IPS-18a (cell line): ENCODE data around the gene OOSP3.
"Not testable (repeated sequence)": the region's sequence is repeated elsewhere in the genome, so short reads cannot be mapped to it uniquely, and the experiment has no call there.

Experiments used
- H3K27ac ChIP-seq: one replicate; pipeline ENCODE4 v1.5.1; 2013; ENCODE audit warnings: low read length
- H3K27me3 ChIP-seq: one replicate; pipeline ENCODE4 v1.6.1; 2013; ENCODE audit warnings: mild to moderate bottlenecking, low read length; ENCODE audit not compliant: control insufficient read depth, insufficient read depth
- H3K36me3 ChIP-seq: one replicate; pipeline ENCODE4 v1.6.1; 2013; ENCODE audit warnings: low read depth, low read length; ENCODE audit not compliant: control insufficient read depth
- H3K4me1 ChIP-seq: one replicate; pipeline ENCODE4 v1.6.1; 2013; ENCODE audit warnings: low read depth, low read length; ENCODE audit not compliant: control insufficient read depth
- H3K4me3 ChIP-seq: one replicate; pipeline ENCODE4 v1.5.1; 2013; ENCODE audit warnings: low read length
- H3K9ac ChIP-seq: one replicate; pipeline ENCODE4 v1.6.1; 2013; ENCODE audit warnings: mild to moderate bottlenecking, low read length, moderate library complexity
- H3K9me3 ChIP-seq: one replicate; pipeline ENCODE4 v1.6.1; 2013; ENCODE audit warnings: low read depth, low read length; ENCODE audit not compliant: control insufficient read depth

Gene OOSP3, protein sequence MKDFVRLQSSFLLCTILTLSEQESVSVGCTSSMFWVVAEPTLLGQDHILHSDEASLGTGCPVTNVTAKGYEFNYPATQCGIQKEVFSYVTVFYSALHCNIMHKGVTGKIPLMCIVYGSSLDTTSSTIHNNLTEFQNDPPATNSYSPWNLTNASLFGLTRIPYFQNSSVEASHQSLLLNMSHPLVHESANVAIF

GRCh38 chr11:59878575-59878974 is at the start of gene OOSP3:
OOSP3 (plus strand) TSS chr11:59878782; CDS start chr11:59878809, 27 bp downstream.
- Histone ChIP-seq H3K36me3 (no peaks in the 10 kb centered on the region), H3K27me3 (no peaks in the 10 kb centered on the region), H3K27ac (no peak within 1 kb of the TSS), H3K4me1 (no peaks in the 10 kb centered on the region), H3K4me3 (no peak within 1 kb of the TSS), H3K9me3 (no peaks in the 10 kb centered on the region), H3K9ac (no peak within 1 kb of the TSS)

- Histone ChIP-seq H3K27ac (no peak overlapping the region), H3K27me3 (no peaks in the 10 kb centered on the region), H3K4me3 (no peak overlapping the region), H3K9me3 (no peaks in the 10 kb centered on the region), H3K4me1 (no peaks in the 10 kb centered on the region), H3K9ac (no peak overlapping the region), H3K36me3 (no peaks in the 10 kb centered on the region)
Observed at GRCh38 chr11:59829358-59829757, 49.2 kb upstream of the OOSP3 start.

- no peaks in the 10 kb centered on the region for H3K9me3 ChIP-seq
- H3K36me3 ChIP-seq: no peaks in the 10 kb centered on the region
- no peak overlapping the region for H3K4me3 ChIP-seq
- H3K27ac ChIP-seq: no peak overlapping the region
- no peak overlapping the region for H3K9ac ChIP-seq
- no peaks in the 10 kb centered on the region for H3K27me3 ChIP-seq
- no peaks in the 10 kb centered on the region for H3K4me1 ChIP-seq
Observed at GRCh38 chr11:59833602-59834001, 45.0 kb upstream of the OOSP3 start.

DNA sequence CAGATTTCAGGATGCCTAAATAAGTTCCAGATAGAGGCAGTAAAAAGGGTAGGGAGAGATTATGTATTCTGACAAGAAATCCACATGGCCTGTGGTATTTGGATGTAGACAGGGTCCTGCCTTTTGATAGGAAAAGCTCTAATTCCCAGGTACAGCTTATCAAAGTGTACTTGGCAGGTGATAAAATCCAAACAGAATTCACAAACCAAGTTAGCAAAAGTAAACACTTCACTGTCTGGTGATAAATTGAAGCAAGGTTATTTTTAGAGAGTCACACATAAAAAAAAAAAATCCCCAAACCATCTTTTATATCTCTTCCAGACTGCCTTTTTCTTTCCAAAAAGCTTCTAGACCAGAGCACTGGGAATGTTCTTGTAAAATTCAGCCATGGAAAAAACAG is 39.0 kb upstream of the OOSP3 start:
- no peak overlapping the region for H3K27ac ChIP-seq
- H3K36me3 ChIP-seq: no peaks in the 10 kb centered on the region
- no peak overlapping the region for H3K9ac ChIP-seq
- no peaks in the 10 kb centered on the region for H3K27me3 ChIP-seq
- no peak overlapping the region for H3K4me3 ChIP-seq
- no peaks in the 10 kb centered on the region for H3K9me3 ChIP-seq
- H3K4me1 ChIP-seq: no peaks in the 10 kb centered on the region

DNA sequence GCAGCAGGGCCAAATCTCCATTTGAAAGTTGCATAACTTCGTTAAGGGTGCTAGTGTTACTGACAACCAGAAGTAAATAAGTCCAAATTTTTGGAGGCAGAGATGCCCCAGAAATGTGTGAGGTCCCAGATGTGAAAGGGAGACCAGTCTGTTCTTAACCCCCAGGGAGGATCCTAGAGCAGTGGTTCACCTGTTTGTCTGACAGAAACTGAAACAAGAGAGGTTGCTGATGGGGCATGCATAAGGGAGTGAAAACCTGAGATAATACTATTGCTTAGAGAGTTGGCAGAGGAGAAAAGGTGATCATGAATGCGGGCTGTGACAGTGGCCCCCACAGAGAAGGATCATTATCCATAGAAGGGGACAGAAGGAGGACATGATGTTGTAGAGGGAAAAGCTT is 37.1 kb upstream of the OOSP3 start:
- no peak overlapping the region for H3K4me3 ChIP-seq
- no peaks in the 10 kb centered on the region for H3K4me1 ChIP-seq
- no peaks in the 10 kb centered on the region for H3K36me3 ChIP-seq
- no peaks in the 10 kb centered on the region for H3K27me3 ChIP-seq
- H3K9me3 ChIP-seq: no peaks in the 10 kb centered on the region
- no peak overlapping the region for H3K9ac ChIP-seq
- H3K27ac ChIP-seq: no peak overlapping the region

GRCh38 chr11:59842316-59842715 is 36.3 kb upstream of the OOSP3 start:
- no peaks in the 10 kb centered on the region for H3K9me3 ChIP-seq
- H3K9ac ChIP-seq: no peak overlapping the region
- no peaks in the 10 kb centered on the region for H3K36me3 ChIP-seq
- H3K4me3 ChIP-seq: no peak overlapping the region
- no peak overlapping the region for H3K27ac ChIP-seq
- no peaks in the 10 kb centered on the region for H3K27me3 ChIP-seq
- H3K4me1 ChIP-seq: no peaks in the 10 kb centered on the region

DNA sequence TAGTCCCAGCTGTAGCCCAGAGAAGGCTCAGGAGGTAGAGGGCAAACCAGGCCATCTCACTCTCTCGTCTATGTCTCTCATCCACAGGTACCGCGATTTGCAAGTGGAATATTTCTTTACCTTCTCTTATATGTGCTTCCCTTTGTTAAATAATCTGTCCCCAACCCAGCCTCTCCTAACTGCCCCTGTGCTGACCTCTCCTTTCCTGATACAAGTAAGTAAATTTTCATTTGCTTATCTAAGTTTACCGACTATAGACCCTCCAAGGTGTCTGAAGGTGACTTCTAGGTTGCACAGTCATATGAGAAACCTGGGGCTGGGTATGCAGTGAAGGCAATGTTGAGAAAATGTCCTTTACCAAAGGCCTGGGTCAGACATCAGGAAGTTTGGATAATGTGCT is 33.2 kb upstream of the OOSP3 start, which contains the start of gene CBLIF:
Gene CBLIF, minus strand, starts transcription at position 101 of the 400 bp plus-strand sequence. Its CDS starts 46 bp downstream, at position 55.
- H3K4me1 ChIP-seq: no peaks in the 10 kb centered on the region
- H3K27me3 ChIP-seq: no peaks in the 10 kb centered on the region
- H3K27ac ChIP-seq: no peak within 1 kb of the TSS
- H3K9ac ChIP-seq: no peak within 1 kb of the TSS
- no peaks in the 10 kb centered on the region for H3K36me3 ChIP-seq
- H3K9me3 ChIP-seq: no peaks in the 10 kb centered on the region
- no peak within 1 kb of the TSS for H3K4me3 ChIP-seq

DNA sequence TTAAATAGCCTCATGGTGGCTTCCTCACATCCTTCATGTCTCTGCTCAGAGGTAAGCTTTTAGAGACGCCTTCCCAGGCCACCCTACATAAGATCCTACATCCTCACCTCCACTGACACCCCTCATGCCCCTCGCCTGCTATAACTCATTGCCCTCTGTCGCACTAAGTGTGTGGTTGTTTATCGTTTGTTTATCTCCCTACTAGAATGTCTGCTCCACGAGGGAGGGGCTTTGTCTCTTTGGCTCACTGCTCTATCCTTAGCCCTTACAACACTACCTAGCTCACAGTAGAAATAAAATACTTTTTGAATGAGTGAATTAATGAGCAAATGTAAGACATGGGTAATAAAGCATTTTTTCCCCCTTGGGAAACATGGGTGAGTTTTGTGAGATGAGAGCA is 32.0 kb upstream of the OOSP3 start:
- Histone ChIP-seq H3K27ac (no peak overlapping the region), H3K36me3 (no peaks in the 10 kb centered on the region), H3K4me3 (no peak overlapping the region), H3K9me3 (no peaks in the 10 kb centered on the region), H3K27me3 (no peaks in the 10 kb centered on the region), H3K4me1 (no peaks in the 10 kb centered on the region), H3K9ac (no peak overlapping the region)

- Histone ChIP-seq H3K4me1 (no peaks in the 10 kb centered on the region), H3K36me3 (no peaks in the 10 kb centered on the region), H3K9me3 (no peaks in the 10 kb centered on the region), H3K27me3 (no peaks in the 10 kb centered on the region), H3K9ac (no peak overlapping the region), H3K4me3 (no peak overlapping the region), H3K27ac (no peak overlapping the region)
Observed at GRCh38 chr11:59847626-59848025, 31.0 kb upstream of the OOSP3 start.

DNA sequence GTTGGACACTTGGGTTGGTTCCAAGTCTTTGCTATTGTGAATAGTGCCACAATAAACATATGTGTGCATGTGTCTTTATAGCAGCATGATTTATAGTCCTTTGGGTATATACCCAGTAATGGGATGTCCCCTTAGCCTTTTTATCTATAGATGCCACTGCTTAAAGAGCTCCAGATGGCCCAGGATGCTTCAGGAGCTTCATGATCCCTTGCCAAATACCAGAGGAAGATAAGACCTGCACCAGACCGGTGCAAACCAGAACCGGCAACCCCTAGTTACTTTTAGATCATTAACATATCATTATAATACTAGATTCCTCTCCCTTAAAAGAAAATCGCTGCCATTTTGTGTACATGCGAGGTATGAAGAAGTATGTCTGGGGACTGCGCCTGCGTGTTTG is 30.1 kb upstream of the OOSP3 start:
- not testable (repeated sequence) for H3K4me1 ChIP-seq, H3K4me3 ChIP-seq, H3K27me3 ChIP-seq, H3K9ac ChIP-seq, H3K9me3 ChIP-seq, H3K36me3 ChIP-seq, H3K27ac ChIP-seq

DNA sequence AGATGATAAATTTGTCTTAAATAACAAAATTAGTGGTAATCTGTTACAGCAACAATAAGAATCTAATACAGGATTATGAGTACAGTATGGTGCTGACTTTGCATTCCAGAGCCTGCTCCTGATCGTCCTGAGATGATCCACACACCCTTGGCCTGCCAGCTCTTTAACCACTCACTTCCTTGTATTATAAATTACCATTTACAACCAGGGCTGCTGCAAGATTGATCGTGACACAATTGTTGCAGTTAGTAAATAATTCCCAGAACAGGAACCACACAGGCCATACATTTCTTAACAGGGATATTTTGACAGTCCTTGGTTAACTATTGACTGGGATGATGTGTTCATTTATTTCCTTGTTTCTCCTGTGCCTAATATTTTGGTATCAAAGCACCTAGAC is 29.5 kb upstream of the OOSP3 start:
- no peak overlapping the region for H3K27ac ChIP-seq
- H3K4me3 ChIP-seq: no peak overlapping the region
- no peaks in the 10 kb centered on the region for H3K36me3 ChIP-seq
- H3K27me3 ChIP-seq: no peaks in the 10 kb centered on the region
- no peaks in the 10 kb centered on the region for H3K9me3 ChIP-seq
- H3K4me1 ChIP-seq: no peaks in the 10 kb centered on the region
- no peak overlapping the region for H3K9ac ChIP-seq

GRCh38 chr11:59849551-59849950 is 29.0 kb upstream of the OOSP3 start:
- not testable (repeated sequence) for H3K27ac ChIP-seq, H3K4me3 ChIP-seq, H3K36me3 ChIP-seq, H3K9me3 ChIP-seq, H3K4me1 ChIP-seq, H3K9ac ChIP-seq, H3K27me3 ChIP-seq
